Neural cell (in vitro differentiated cells): ENCODE results near the gene GNG2. TPM values are rescaled to one million over a fixed set of nuclear protein-coding genes. Genes with fewer than 3 reads are reported as not detected.

Experiments
- H2AFZ ChIP-seq: fragments of 200-600, 300-800 bp; sonication (generic), shearing (Covaris generic); 2 replicates; pipeline ENCODE4 v1.6.0; 2014; ENCODE audit warnings: low read depth, mild to moderate bottlenecking, antibody characterized with exemption, low read length, moderate library complexity
- H3F3A ChIP-seq: fragments of 200-600 bp; shearing (Covaris generic); 2 replicates; pipeline ENCODE4 v1.6.1; 2016; ENCODE audit warnings: mild to moderate bottlenecking, moderate library complexity, mixed read lengths, antibody characterized with exemption, low read length; ENCODE audit not compliant: insufficient read depth, poor library complexity, severe bottlenecking
- H3K27ac ChIP-seq: fragments of 200-600, 300-800 bp; sonication (generic), shearing (Covaris generic); 2 replicates; pipeline ENCODE4 v1.5.1; 2014; ENCODE audit warnings: mild to moderate bottlenecking, low read length, moderate library complexity
- H3K27me3 ChIP-seq: fragments of 300-800, 200-600 bp; sonication (generic), shearing (Covaris generic); 2 replicates; pipeline ENCODE4 v1.6.0; 2014; ENCODE audit warnings: mild to moderate bottlenecking, low read depth, low read length, moderate library complexity; ENCODE audit not compliant: insufficient read depth
- H3K36me3 ChIP-seq: fragments of 300-800, 200-600 bp; sonication (generic), shearing (Covaris generic); 2 replicates; pipeline ENCODE4 v1.5.1; 2014; ENCODE audit warnings: mild to moderate bottlenecking, antibody characterized with exemption, low read length, moderate library complexity; ENCODE audit not compliant: insufficient read depth
- H3K4me2 ChIP-seq: fragments of 300-800, 200-600 bp; sonication (generic), shearing (Covaris generic); 2 replicates; pipeline ENCODE4 v1.6.0; 2014; ENCODE audit warnings: mild to moderate bottlenecking, low read length
- H3K4me3 ChIP-seq: fragments of 300-800, 200-600 bp; sonication (generic), shearing (Covaris generic); 2 replicates; pipeline ENCODE4 v1.5.1; 2014; ENCODE audit warnings: mild to moderate bottlenecking, low read length, moderate library complexity
- H3K79me2 ChIP-seq: fragments of 200-600 bp; shearing (Covaris generic); replicated peaks from 2 replicates; pipeline ENCODE4 v1.6.0; 2014; ENCODE audit warnings: mild to moderate bottlenecking, low read length, moderate library complexity; ENCODE audit not compliant: insufficient read depth
- H3K9ac ChIP-seq: fragments of 300-800, 200-600 bp; sonication (generic), shearing (Covaris generic); 2 replicates; pipeline ENCODE4 v1.6.1; 2016; ENCODE audit warnings: mild to moderate bottlenecking, low read length, mixed read lengths
- H3K9me2 ChIP-seq: fragments of 200-600 bp; shearing (Covaris generic); 2 replicates; pipeline ENCODE4 v1.6.1; 2016; ENCODE audit warnings: mild to moderate bottlenecking, low read length, mixed read lengths; ENCODE audit not compliant: insufficient read depth
- H3K9me3 ChIP-seq: fragments of 200-600, 300-800 bp; sonication (generic), shearing (Covaris generic); 2 replicates; pipeline ENCODE4 v1.6.1; 2016; ENCODE audit warnings: mild to moderate bottlenecking, mixed run types, low read length, moderate library complexity, mixed read lengths
- H4K20me1 ChIP-seq: fragments of 200-600 bp; shearing (Covaris generic); 2 replicates; pipeline ENCODE4 v1.6.1; 2016; ENCODE audit warnings: mild to moderate bottlenecking, mixed run types; ENCODE audit not compliant: insufficient read depth
- EP300 ChIP-seq: fragments of 450-650 bp; conservative IDR thresholded peaks from 2 replicates; pipeline ENCODE4 v1.6.1; 2014; ENCODE audit warnings: antibody characterized with exemption, mild to moderate bottlenecking, moderate library complexity; ENCODE audit not compliant: poor library complexity, severe bottlenecking
- EZH2 ChIP-seq: fragments of 200-600, 300-800 bp; shearing (Covaris generic), sonication (generic); IDR thresholded peaks from 2 replicates; pipeline ENCODE4 v1.6.1; 2014; ENCODE audit warnings: antibody characterized with exemption, low read length, borderline replicate concordance, mild to moderate bottlenecking; ENCODE audit not compliant: insufficient read depth, poor library complexity, severe bottlenecking
- MXI1 ChIP-seq: fragments of 450-650 bp; conservative IDR thresholded peaks from 2 replicates; pipeline ENCODE4 v1.6.1; 2014; ENCODE audit warnings: antibody characterized with exemption, mild to moderate bottlenecking; ENCODE audit not compliant: poor library complexity, severe bottlenecking
- POLR2AphosphoS5 ChIP-seq: IDR thresholded peaks from 2 replicates; pipeline ENCODE4 v1.6.1; 2012
- RAD21 ChIP-seq: fragments of 450-650 bp; conservative IDR thresholded peaks from 2 replicates; pipeline ENCODE4 v1.6.1; 2014; ENCODE audit warnings: antibody characterized with exemption, mild to moderate bottlenecking, moderate library complexity
- SMC3 ChIP-seq: fragments of 450-650 bp; conservative IDR thresholded peaks from 2 replicates; pipeline ENCODE4 v1.6.1; 2014; ENCODE audit warnings: antibody characterized with exemption, mild to moderate bottlenecking, moderate library complexity; ENCODE audit not compliant: poor library complexity
- TAF1 ChIP-seq: IDR thresholded peaks from 2 replicates; pipeline ENCODE4 v1.6.1; 2012; ENCODE audit warnings: low read depth
- polyA plus RNA-seq: library from polyadenylated mRNA; depleted of rRNA; stranded (reverse); fragments of >200 nt; gene quantifications from 2 replicates; pipeline ENCODE4 v1.2.3, GENCODE V29; 2014
- TF ChIP-seq, protein P1 (sequence below): IDR thresholded peaks from 2 replicates; pipeline ENCODE4 v1.6.1; 2012; ENCODE audit warnings: borderline replicate concordance
- TF ChIP-seq, protein P2 (sequence below): fragments of 450-650 bp; IDR thresholded peaks from 2 replicates; pipeline ENCODE4 v1.5.1; 2014; ENCODE audit warnings: antibody characterized with exemption, mild to moderate bottlenecking, moderate library complexity; ENCODE audit not compliant: poor library complexity, severe bottlenecking

Gene GNG2
- polyA plus RNA-seq, 1 donor from 2014 or later: 515 TPM

DNA sequence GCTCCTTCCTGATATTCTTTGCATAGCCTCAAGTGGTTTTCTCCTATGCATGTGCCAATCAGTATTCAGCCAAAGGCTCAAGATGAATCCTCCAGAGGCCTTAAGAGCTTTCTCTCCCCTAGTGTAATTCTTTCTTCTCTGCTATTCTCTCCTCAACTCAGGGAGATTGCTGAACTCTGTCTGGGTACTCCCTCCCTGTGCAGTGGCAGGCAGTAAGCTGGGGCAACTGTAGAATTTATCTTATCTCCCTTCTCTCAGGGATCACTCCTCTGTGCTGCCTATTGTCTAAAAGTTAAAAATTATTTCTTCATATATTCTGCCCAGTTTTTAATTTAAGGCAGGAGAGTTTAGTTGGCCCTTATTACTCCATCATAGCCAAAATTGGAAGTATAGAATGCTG is 100.5 kb downstream of the GNG2 start:
- peaks cover 9% of the 10 kb centered on the region for H3K9me3 ChIP-seq
- H3K36me3 ChIP-seq: peaks cover 35% of the 10 kb centered on the region
- H3K79me2 ChIP-seq: no peaks in the 10 kb centered on the region
- no peak overlapping the region for H3K27ac ChIP-seq
- H4K20me1 ChIP-seq: no peaks in the 10 kb centered on the region
- H3K27me3 ChIP-seq: no peaks in the 10 kb centered on the region
- H3K4me3 ChIP-seq: no peak overlapping the region
- no peak overlapping the region for H2AFZ ChIP-seq
- no peaks in the 10 kb centered on the region for H3F3A ChIP-seq
- H3K4me2 ChIP-seq: no peak overlapping the region
- no peak for TF ChIP-seq RAD21
- TF ChIP-seq, protein P1, sequence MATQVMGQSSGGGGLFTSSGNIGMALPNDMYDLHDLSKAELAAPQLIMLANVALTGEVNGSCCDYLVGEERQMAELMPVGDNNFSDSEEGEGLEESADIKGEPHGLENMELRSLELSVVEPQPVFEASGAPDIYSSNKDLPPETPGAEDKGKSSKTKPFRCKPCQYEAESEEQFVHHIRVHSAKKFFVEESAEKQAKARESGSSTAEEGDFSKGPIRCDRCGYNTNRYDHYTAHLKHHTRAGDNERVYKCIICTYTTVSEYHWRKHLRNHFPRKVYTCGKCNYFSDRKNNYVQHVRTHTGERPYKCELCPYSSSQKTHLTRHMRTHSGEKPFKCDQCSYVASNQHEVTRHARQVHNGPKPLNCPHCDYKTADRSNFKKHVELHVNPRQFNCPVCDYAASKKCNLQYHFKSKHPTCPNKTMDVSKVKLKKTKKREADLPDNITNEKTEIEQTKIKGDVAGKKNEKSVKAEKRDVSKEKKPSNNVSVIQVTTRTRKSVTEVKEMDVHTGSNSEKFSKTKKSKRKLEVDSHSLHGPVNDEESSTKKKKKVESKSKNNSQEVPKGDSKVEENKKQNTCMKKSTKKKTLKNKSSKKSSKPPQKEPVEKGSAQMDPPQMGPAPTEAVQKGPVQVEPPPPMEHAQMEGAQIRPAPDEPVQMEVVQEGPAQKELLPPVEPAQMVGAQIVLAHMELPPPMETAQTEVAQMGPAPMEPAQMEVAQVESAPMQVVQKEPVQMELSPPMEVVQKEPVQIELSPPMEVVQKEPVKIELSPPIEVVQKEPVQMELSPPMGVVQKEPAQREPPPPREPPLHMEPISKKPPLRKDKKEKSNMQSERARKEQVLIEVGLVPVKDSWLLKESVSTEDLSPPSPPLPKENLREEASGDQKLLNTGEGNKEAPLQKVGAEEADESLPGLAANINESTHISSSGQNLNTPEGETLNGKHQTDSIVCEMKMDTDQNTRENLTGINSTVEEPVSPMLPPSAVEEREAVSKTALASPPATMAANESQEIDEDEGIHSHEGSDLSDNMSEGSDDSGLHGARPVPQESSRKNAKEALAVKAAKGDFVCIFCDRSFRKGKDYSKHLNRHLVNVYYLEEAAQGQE: no peak
- H3K9me2 ChIP-seq: no peaks in the 10 kb centered on the region
- H3K9ac ChIP-seq: no peak overlapping the region

DNA sequence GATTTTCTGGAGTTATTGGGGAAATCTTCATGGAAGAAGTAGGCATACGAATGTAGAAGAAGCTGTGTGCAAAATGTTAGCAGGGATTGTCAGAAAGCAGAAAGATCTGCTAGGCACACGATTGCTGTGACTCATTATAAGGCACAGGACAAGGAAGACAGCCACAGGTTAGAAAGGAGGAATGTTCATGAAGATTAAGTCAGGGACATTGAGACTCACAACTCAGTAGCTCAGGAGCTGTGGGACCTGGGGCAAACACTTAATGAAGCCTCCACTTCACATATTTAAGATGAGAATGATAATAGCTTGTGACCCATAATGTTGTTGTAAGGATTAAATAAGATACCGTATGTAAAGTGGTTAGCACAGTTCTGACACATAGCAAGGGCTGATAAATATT is 102.3 kb downstream of the GNG2 start:
- Histone ChIP-seq H3F3A (no peaks in the 10 kb centered on the region), H4K20me1 (no peaks in the 10 kb centered on the region), H3K9me2 (no peaks in the 10 kb centered on the region), H3K9ac (no peak overlapping the region), H3K4me3 (no peak overlapping the region), H3K4me2 (no peak overlapping the region), H3K27ac (no peak overlapping the region), H3K9me3 (peaks cover 9% of the 10 kb centered on the region), H3K79me2 (no peaks in the 10 kb centered on the region), H2AFZ (no peak overlapping the region), H3K36me3 (peaks cover 29% of the 10 kb centered on the region), H3K27me3 (no peaks in the 10 kb centered on the region)
- no peak for TF ChIP-seq EP300
- TF ChIP-seq, protein P1: no peak
- no peak for TF ChIP-seq POLR2AphosphoS5
- TF ChIP-seq TAF1: no peak
- TF ChIP-seq, protein P2, sequence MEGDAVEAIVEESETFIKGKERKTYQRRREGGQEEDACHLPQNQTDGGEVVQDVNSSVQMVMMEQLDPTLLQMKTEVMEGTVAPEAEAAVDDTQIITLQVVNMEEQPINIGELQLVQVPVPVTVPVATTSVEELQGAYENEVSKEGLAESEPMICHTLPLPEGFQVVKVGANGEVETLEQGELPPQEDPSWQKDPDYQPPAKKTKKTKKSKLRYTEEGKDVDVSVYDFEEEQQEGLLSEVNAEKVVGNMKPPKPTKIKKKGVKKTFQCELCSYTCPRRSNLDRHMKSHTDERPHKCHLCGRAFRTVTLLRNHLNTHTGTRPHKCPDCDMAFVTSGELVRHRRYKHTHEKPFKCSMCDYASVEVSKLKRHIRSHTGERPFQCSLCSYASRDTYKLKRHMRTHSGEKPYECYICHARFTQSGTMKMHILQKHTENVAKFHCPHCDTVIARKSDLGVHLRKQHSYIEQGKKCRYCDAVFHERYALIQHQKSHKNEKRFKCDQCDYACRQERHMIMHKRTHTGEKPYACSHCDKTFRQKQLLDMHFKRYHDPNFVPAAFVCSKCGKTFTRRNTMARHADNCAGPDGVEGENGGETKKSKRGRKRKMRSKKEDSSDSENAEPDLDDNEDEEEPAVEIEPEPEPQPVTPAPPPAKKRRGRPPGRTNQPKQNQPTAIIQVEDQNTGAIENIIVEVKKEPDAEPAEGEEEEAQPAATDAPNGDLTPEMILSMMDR: no peak
- TF ChIP-seq SMC3: no peak
- no peak for TF ChIP-seq EZH2
- no peak for TF ChIP-seq MXI1
- TF ChIP-seq RAD21: no peak
